ELR (cell line): ENCODE data around the gene ABO.
"Not testable (repeated sequence)": the region's sequence is repeated elsewhere in the genome, so short reads cannot be mapped to it uniquely, and the experiment has no call there.

Experiments used
- DNase-seq: peaks from one replicate; pipeline ENCODE4 v3.0.0-alpha.2; 2015; ENCODE audit warnings: low read depth

Gene ABO

DNA sequence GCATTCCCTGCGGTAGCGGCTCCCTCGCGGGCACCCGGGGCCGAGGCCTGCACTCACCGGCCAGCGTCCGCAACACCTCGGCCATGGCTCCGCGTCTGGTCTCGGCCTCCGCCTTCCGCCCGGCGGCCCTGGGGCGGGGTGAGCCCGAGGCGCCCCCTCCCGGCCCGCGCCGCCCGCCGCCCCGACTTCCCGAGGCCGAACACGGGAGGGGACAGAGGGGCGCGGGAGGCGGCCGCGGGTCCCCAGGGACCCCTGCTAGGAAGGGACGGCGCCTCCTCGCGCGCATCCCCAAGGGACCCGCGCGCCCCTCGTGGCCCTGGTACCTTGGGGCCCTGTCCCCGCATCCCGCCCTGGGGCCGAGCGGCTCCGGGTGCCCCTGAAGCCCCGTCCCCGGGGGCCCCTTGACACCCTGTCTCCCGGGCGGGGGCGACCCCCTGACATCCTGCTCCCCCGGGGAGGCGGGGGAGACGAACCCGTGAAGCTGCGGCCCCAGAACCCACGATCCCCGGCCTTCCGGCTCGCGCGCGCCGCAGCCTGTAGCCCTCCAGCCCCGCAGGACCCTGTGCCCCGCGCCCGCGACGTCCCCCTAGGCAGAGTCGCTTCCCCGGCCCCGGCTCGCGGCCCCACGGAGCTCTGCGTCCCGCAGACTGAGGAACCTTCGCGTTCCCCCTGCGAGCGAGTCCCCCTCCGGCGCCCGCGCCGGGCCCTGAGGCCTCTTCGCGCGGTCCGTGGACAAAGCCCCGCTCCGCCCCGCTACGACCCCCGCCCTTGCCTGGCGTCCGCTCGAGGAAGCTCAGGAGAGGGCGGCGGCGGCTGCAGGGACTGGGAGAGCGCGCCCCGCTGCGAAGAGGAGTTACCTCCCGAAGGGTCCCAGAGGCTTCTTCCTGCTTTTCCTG, at the start of gene ABO:
Gene ABO, minus strand, starts transcription at position 97 of the 896 bp plus-strand sequence.
- DNase-seq: no peak

- no peak for DNase-seq
Observed at GRCh38 chr9:133323991-133324703, 49.1 kb upstream of the ABO start.

- no peak for DNase-seq
Observed at GRCh38 chr9:133323211-133323610, 48.2 kb upstream of the ABO start.

DNA sequence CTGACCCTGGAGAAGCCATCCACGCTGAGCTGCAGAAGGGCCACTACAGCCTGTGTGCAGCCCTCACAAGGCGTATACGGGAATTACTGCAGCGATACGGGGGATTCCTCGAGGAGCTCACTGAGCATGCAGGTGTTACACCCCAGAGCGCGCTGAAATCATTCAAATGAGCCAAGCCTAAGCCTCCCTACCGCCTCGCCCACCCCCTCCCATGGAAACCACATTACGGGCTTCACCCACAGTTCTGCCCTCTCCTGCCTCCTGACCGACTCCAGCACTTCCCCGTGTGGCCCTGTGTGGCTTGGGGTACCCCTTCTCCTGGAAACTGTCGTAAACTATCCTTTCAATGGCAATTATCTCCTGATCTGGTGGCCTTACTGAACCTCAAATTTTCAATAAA, 47.7 kb upstream of the ABO start:
- no peak for DNase-seq

DNA sequence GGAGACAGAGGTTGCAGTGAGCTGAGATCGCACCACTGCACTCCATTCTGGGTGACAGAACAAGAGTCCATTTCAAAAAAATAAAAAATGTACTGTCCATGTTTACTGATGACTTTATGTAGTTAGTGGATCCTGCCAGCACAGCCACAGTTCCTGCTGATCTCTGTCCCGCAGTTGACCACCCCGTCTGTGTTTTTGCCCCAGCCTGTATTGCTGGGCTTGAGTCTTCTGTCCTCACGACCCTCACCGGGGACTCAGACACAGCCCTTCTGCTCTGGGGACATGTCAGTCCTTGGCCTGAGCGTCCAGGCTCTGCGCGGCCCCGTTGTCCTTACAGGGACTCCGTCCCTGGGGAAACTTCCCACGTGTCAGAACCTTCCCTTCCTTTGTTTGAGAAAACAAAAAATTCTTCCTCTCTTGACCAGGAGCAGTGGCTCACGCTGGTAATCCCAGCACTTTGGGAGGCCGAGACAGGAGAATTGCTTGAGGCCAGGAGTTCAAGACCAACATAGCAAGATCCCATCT, 46.5 kb upstream of the ABO start:
- DNase-seq: no peak

DNA sequence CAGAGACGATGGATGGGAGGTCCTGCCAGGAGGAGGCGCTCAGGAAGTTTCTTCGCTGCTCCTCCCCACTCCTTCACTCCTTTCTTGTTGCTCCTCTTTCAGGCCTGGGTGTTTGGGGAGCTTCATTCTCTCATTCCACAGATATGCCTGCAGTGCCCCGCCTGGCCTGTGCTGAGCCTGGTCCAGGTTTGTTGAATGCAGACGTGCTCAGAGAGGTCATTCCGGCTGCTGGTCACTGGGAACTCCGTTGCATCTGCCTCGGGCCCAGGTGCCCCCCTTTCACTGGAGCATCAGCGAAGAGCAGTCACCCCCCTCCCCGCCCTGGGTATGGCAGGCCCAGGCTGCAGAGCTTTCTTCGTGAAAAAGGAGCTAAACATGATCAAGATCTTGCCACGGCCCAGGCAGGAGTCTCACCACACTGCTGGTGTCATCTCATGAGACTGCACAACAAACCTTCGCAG, 45.5 kb upstream of the ABO start:
- DNase-seq: no peak

DNA sequence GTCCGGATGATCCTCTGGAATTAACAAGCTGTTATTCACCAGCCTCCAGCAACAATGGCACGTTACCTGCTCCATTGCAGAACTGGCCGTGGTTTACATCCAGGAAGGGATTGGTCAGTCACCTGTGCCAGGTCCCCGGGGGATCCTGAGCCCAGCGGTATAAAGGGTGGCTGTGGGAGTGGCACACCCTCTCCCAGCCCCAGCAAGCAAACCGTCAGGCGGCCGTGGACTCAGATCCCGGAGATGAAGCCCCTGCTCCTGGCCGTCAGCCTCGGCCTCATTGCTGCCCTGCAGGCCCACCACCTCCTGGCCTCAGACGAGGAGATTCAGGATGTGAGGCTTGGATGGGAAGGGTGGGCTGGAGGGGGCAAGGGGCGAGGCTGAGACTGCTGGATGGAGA, 42.5 kb upstream of the ABO start:
- not testable (repeated sequence) for DNase-seq

DNA sequence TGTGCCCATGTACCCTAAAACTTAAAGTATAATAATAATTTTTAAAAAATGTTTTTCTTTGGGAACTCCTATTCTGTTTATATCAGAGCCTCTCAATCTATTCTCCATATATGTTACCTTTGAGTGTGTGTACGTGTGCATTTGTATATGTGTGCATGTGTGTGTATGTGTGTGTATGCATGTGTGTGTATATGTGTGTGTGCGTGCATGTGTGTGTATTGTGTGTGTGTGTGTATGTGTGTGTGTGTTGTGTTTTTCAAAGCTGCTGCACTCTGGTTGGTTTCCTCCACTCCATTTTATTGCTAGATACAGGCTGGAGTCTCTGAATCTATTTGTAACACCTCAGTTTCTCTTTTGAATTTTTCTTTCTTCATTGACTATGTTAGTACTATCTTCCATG, 41.0 kb upstream of the ABO start:
- no peak for DNase-seq

GRCh38 chr9:133309608-133310007, 34.6 kb upstream of the ABO start:
- DNase-seq: no peak

GRCh38 chr9:133307301-133307700, 32.3 kb upstream of the ABO start:
- DNase-seq: no peak

- DNase-seq: peak; percentile 27
Observed at GRCh38 chr9:133306242-133307204, 31.5 kb upstream of the ABO start.

DNA sequence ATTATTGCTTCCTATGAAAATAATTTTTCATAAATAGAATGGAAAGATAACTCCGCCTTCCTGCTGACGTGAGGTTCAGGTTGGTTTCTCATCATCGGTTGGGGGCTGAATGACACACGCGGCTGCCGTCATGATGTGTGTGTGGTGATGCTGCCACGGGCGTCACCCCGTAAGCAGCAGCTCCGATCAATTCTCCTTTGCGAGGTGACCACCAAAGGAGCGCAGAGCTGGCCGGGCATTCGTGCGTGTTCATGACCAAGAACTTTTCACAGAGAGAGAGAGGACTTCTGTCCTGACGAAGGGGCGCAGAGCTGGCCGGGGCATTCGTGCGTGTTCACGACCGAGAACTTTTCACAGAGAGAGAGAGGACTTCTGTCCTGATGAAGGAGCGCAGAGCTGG, 30.7 kb upstream of the ABO start:
- DNase-seq: no peak

GRCh38 chr9:133304477-133305377, 29.7 kb upstream of the ABO start:
- no peak for DNase-seq

DNA sequence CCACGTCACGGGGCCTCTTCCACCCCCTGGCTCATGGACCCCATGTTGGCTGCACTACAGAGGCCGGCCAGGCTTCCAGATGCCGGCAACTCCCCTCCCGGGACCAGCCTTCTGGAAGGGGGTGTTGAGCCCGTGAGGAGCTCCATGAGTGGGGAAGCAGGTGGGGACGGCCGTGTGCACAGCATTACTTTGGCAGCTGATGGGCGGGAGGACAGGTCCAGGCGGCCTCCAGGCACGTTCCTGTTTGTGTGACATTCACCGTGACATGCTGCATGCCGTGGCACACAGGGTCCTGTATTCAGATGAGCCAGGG, 29.1 kb upstream of the ABO start:
- no peak for DNase-seq

DNA sequence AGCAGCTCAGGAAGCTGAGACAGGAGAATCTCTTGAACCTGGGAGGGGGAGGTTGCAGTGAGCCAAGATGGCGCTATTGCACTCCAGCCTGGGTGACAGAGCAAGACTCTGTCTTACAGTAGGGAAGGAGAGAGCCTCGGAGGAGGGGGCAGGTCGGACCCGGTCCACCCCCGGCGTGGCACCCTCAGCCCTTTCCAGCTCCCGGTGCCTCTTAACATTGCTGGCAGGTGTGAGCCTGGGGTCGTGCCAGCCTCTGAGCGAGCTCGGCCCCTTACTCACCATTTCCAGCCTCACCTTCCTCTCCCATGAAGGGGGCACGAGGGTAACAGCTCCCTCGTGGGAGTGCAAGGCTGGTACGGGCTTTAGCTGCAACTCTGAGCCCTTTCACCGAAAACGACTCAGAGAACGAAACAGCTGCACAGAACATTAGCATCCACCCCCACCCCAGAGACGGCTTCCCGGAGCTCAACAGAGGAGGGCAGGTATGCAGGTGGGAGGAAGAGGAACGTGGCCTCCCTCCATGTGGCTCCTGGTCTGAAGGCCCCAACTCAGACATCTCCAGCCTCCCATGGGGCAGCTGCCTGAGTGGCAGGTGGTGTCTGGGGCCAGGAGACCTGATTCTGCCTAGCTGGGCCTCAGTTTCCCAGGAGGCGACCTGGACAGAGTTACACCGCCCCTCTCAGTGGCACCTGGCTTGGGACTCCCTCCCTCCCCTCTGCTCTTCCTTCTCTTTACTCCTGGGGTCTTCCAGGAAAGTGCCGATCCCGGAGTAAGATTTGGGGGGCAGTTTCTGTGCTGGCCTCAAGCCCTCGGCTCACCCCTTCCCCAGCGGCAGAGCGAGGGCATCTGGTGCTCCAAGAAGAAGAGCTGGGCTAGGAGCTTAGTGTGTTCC, 28.5 kb upstream of the ABO start:
- DNase-seq: no peak

DNA sequence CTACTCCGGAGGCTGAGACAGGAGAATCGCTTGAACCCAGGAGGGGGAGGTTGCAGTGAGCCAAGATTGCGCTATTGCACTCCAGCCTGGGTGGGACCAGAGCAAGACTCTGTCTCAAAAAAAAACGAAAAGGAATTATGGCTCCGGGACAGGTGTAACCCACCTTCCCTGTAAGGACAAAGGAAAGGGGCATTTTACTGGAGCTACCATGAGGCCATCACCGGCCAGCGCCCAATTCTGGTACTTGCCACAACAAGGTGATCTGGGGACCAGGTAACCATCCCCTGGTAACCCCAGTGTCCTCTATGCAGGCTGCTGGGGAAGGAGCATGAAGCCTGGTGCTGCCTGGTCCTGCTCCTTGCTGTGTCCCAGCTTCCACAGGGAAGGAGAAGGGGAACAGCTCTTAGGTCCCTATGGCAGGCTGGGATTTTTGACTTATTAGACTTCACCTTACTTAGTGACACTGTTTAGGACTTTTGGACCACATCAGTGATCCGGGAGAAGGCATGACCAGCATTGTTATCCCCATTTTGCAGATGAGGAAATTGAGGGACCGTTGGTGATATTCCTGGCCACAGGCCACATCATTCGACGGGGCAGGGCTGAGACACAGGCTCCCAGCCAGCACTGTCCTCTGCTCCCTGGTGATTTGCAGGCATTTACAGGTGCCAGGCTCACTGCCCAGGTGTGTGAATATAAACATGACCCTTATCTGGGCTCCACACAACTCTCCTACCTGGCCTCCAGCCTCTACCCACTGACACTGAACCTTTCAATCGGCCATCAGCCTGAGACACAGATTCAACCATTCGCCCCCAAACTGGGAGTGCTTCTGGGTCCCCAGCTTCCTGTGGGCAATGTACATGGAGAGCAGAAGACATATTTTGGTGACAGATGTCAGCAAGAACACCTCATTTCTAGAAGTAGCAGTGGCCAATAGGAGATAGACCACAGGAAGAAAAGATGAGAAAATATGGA, 26.5 kb upstream of the ABO start:
- no peak for DNase-seq

GRCh38 chr9:133299996-133300395, 25.0 kb upstream of the ABO start:
- not testable (repeated sequence) for DNase-seq

GRCh38 chr9:133294257-133294656, 19.3 kb upstream of the ABO start:
- no peak for DNase-seq
